ENCODE results near the gene MBLAC1.

The MBLAC1 gene

GRCh38 chr7:100098913-100099312, 27.9 kb upstream of the MBLAC1 start:
- DNase-seq (ENCODE audit: low read depth): no peak

GRCh38 chr7:100099452-100099851, 27.3 kb upstream of the MBLAC1 start:
- DNase-seq (ENCODE audit: low read depth): no peak

- DNase-seq (ENCODE audit: low read depth): peak; percentile 79
Measured at GRCh38 chr7:100100420-100101015, 26.2 kb upstream of the MBLAC1 start.

GRCh38 chr7:100101016-100101862, 25.5 kb upstream of the MBLAC1 start, which contains the start of the genes AP4M1 and MCM7:
AP4M1 (plus strand) TSS chr7:100101643; CDS start chr7:100101715, 72 bp downstream.
MCM7 (minus strand) TSS chr7:100101397; CDS start chr7:100101294, 103 bp downstream.
- DNase-seq (ENCODE audit: low read depth): peak; percentile 94

- no peak for DNase-seq (ENCODE audit: low read depth)
Measured at GRCh38 chr7:100102950-100103840, 23.6 kb upstream of the MBLAC1 start.

- no peak for DNase-seq (ENCODE audit: low read depth)
Measured at GRCh38 chr7:100105534-100105933, 21.2 kb upstream of the MBLAC1 start.

- no peak for DNase-seq (ENCODE audit: low read depth)
Measured at GRCh38 chr7:100106633-100107032, 20.1 kb upstream of the MBLAC1 start.

GRCh38 chr7:100107125-100107737, 19.5 kb upstream of the MBLAC1 start:
- no peak for DNase-seq (ENCODE audit: low read depth)

GRCh38 chr7:100107890-100108289, 18.9 kb upstream of the MBLAC1 start:
- DNase-seq (ENCODE audit: low read depth): no peak

GRCh38 chr7:100109521-100110163, 17.1 kb upstream of the MBLAC1 start:
- DNase-seq (ENCODE audit: low read depth): no peak

- DNase-seq (ENCODE audit: low read depth): no peak
Measured at GRCh38 chr7:100111156-100111555, 15.6 kb upstream of the MBLAC1 start.

- DNase-seq (ENCODE audit: low read depth): no peak
Measured at GRCh38 chr7:100111914-100112313, 14.9 kb upstream of the MBLAC1 start.

- no peak for DNase-seq (ENCODE audit: low read depth)
Measured at GRCh38 chr7:100115026-100115425, 11.7 kb upstream of the MBLAC1 start.

GRCh38 chr7:100118388-100119071, 8.2 kb upstream of the MBLAC1 start:
- no peak for DNase-seq (ENCODE audit: low read depth)

GRCh38 chr7:100119072-100119969, 7.4 kb upstream of the MBLAC1 start, which contains the start of the genes CNPY4 and TAF6:
CNPY4 (plus strand) TSS chr7:100119634; CDS start chr7:100119745, 111 bp downstream.
TAF6 (minus strand) TSS chr7:100119358; CDS start chr7:100114209, 5,149 bp downstream.
- peak; percentile 87 for DNase-seq (ENCODE audit: low read depth)

- DNase-seq (ENCODE audit: low read depth): peak; percentile 44
Measured at GRCh38 chr7:100119970-100120732, 6.6 kb upstream of the MBLAC1 start.

GRCh38 chr7:100120733-100121036, 6.1 kb upstream of the MBLAC1 start:
- DNase-seq (ENCODE audit: low read depth): no peak

- no peak for DNase-seq (ENCODE audit: low read depth)
Measured at GRCh38 chr7:100122067-100122466, 4.7 kb upstream of the MBLAC1 start.

GRCh38 chr7:100122568-100122967, 4.2 kb upstream of the MBLAC1 start:
- no peak for DNase-seq (ENCODE audit: low read depth)

Measured in stimulated activated CD8-positive, alpha-beta memory T cell treated with anti-CD3 and anti-CD28 coated beads, Interleukin-12 subunit alpha, Interleukin-12 subunit beta, amount 100 ng/mL, for 4 hours (primary cell).